ENCODE data around the gene SYT8.

The SYT8 gene

DNA sequence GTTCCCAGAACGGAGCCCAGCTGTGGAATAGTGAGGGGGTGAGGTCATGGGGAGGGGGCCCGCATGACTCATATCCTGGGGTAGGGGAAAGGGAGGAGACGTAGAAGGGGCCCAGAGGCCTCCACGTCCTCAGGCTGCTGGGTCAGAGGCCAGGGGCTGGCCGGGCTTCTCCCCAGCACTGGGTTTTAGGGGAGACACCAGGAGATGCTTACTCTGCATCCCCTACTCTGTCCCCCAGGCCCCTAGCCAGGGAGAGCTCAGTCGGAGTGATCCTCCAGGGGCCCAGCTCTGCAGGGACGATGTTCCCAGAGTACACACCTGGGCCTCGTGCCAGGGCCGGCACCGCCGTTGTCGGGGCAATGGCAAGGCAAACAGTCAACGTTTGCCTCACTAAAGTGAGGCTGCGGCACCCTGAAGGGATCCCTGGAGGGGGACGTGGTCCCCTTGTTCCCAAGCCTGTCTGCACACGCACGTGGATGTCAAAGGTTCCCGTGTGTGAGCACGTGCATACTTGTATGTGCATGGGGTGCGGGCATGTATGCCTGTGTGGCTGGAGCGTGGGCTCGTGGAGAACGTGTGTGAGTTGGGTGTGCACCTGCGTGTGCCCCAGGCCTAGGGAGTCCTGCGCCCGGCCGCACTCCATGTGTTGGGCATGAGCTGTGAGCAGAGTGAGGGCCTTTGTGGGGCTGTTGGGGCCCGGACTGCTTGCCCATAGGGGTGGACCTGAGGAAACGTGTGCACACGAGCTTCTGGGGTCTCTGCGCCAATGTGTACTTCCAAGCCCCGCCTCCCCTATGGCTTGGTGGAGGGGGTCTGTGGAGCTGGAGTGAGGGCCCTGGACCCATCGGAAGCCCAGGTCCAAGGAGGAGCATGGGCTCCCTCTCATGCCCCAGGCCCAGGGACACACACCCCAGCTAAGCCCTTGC, 42.7 kb downstream of the SYT8 start:
- no peak for DNase-seq (ENCODE audit: low read depth)
- H3K4me3 ChIP-seq (ENCODE audit: low read depth, low read length): no peak overlapping the region
- TF ChIP-seq, protein P1, sequence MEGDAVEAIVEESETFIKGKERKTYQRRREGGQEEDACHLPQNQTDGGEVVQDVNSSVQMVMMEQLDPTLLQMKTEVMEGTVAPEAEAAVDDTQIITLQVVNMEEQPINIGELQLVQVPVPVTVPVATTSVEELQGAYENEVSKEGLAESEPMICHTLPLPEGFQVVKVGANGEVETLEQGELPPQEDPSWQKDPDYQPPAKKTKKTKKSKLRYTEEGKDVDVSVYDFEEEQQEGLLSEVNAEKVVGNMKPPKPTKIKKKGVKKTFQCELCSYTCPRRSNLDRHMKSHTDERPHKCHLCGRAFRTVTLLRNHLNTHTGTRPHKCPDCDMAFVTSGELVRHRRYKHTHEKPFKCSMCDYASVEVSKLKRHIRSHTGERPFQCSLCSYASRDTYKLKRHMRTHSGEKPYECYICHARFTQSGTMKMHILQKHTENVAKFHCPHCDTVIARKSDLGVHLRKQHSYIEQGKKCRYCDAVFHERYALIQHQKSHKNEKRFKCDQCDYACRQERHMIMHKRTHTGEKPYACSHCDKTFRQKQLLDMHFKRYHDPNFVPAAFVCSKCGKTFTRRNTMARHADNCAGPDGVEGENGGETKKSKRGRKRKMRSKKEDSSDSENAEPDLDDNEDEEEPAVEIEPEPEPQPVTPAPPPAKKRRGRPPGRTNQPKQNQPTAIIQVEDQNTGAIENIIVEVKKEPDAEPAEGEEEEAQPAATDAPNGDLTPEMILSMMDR (IDR thresholded peaks at IDR 0.05; ENCODE audit: control insufficient read depth, extremely low read depth, insufficient read depth): no peak

DNA sequence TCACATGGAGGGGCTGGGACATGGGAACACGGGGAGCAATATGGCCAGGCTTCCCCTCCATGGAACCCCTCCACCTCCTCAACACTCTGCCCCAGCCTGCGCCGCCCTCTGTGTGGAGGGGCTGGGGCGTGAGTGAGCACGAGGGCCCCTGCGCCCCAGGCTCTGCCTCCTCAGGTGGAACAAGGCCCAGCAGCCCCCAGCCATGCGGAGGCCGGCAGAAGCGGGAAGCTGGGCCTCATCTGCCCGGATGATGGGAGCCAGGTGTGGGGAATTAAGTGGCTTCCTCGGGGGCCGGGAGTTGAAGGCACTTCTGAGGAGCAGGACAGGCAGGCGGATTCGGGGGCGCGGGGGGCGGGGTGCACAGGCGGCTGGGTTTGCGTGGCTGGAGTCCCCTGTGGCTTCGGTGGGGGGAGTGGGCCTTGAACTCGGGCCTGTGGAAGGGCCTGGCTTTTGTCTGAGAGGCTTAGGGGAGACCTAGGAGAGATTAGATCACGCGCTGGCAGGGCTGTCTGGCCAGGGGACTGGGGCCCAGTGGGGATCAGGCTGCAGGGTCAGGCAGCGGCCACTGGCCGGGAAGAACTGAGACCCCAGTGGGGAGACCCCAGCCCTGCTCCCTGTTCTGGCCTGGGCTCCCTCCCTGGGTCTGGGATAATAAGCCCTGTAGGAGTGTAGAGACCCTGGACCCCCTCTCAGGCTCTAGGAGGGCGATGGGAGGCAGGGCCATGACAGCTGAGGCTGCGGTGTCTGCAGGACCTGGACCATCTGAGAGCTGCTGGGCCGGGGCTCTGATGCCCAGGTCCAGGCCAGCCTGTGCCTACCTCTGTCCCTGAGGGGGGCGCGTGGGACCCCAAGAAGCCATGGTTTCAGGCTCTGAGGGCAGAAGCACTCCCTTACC, 43.6 kb downstream of the SYT8 start:
- TF ChIP-seq, protein P1 (IDR thresholded peaks at IDR 0.05; ENCODE audit: control insufficient read depth, extremely low read depth, insufficient read depth): no peak
- DNase-seq (ENCODE audit: low read depth): no peak
- no peak overlapping the region for H3K4me3 ChIP-seq (ENCODE audit: low read depth, low read length)

DNA sequence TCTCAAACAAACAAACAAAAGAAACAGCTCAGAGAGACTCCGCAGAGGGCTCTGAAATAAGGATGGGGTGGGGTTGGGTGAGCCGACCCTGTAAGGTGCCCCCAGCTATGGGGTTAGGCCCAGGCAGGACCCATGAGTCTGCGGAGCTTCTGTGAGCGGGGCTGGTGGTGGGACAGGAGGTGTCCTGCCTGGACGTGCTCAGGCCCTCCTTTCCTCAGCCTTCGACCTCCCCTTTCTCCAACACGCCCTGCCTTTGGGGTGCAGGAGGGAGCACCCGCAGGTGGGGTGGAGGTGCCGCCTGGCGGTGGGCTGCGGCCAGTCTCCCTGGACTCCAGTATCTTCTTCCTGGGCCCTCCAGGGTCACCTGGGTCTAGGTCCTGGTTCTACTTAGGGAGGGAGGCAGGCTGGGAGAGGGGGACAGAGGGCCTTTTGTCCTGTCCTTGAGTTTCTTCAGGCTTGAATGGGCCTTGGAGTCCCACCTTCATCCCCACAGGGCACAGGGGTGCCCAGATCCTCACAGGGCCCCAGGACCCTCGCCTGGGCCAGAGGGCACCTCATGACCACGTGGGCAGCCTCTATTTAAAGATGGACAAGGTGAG, 44.7 kb downstream of the SYT8 start:
- no peak overlapping the region for H3K4me3 ChIP-seq (ENCODE audit: low read depth, low read length)
- DNase-seq (ENCODE audit: low read depth): no peak
- TF ChIP-seq, protein P1 (IDR thresholded peaks at IDR 0.05; ENCODE audit: control insufficient read depth, extremely low read depth, insufficient read depth): no peak

DNA sequence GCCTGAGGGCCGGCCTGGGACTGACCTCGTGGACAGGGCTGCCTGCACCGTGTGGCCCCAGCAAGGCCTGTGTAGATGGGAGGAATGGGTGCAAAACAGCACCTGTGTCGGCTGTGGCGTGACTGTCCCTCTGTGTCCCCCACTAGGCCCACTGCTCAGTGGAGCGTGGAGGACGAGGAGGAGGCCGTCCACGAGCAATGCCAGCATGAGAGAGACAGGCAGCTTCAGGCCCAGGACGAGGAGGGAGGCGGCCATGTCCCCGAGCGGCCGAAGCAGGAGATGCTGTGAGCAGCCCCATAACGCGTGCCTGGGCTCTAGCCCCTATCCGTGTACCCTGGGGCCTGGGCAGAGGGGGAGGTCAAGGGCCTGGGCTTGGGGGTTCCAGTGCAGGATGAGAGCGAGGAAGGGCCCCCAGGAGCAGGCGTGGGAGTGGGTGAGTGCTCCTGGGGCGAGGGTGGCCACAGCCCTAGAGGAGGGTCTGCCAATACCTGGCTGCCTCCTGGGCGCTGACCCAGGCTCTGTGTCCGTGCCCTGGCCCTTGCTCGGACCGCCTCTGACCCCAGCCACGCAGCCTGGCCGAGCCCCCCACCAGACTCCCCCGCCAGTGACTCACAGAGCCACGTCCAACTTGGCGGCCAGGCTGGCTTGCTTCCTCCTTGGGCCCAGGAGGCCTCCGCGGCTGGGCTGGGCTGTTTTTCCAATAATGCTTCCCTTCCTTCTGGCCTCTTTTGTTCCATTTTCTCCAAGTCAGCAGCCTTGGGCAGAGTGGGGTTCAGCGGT, 45.3 kb downstream of the SYT8 start:
- DNase-seq (ENCODE audit: low read depth): no peak
- TF ChIP-seq, protein P1 (IDR thresholded peaks at IDR 0.05; ENCODE audit: control insufficient read depth, extremely low read depth, insufficient read depth): no peak
- no peak overlapping the region for H3K4me3 ChIP-seq (ENCODE audit: low read depth, low read length)

DNA sequence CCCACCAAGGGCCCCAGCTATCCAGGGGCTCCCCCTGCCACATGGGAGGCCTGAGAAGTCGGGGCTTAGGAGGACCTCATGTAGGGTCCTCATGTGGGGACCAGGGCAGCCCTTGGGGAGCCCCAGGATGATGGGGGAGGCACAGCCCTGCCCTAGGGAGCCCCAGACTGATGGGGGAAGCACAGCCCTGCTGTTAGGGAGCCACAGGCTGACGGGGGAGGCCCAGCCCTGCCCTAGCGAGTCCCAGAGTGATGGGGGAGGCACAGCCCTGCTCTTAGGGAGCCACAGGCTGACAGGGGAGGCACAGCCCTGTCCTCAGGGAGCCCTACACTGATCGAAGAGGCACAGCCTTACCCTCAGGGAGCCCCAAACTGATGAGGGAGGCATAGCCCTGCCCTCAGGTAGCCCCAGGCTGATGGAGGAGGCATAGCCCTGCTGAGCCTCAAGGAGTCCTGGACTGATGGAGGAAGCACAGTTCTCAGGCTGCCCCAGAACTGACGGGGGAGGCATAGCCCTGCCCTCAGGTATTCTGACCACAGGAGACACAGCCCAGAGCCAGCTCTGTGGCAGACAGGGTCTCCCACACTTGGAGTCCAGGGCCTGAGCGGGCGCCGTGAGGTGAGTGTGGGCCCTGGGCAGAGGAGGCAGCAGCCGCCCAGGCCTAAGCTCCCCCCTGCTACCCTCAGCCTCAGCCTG, 46.1 kb downstream of the SYT8 start:
- DNase-seq (ENCODE audit: low read depth): no peak
- TF ChIP-seq, protein P1 (IDR thresholded peaks at IDR 0.05; ENCODE audit: control insufficient read depth, extremely low read depth, insufficient read depth): no peak
- H3K4me3 ChIP-seq (ENCODE audit: low read depth, low read length): no peak overlapping the region
